Spinal cord (tissue), 10 donors: ENCODE measurements around the gene SLC39A10. TPM values are rescaled to one million over a fixed set of nuclear protein-coding genes. Genes with fewer than 3 reads are reported as not detected.
"Not testable (repeated sequence)": the region's sequence is repeated elsewhere in the genome, so short reads cannot be mapped to it uniquely, and the experiment has no call there.

Source experiments
- DNase-seq, 6 donors: peaks; one replicate each; pipeline versions ENCODE4 v3.0.0 to v3.0.0-alpha.2; 2013 to 2015; ENCODE audit warnings: low spot score in 6 of 6, low read depth in 4 of 6
- H3K27ac ChIP-seq: one replicate; pipeline ENCODE4 v1.5.1; 2013; ENCODE audit warnings: low read depth, low read length, control low read depth
- H3K27me3 ChIP-seq: one replicate; pipeline ENCODE4 v1.6.1; 2013; ENCODE audit warnings: low read length; ENCODE audit not compliant: control insufficient read depth, insufficient read depth
- H3K36me3 ChIP-seq: one replicate; pipeline ENCODE4 v1.6.1; 2013; ENCODE audit warnings: low read length; ENCODE audit not compliant: control insufficient read depth, insufficient read depth
- H3K4me1 ChIP-seq: one replicate; pipeline ENCODE4 v1.6.1; 2013; ENCODE audit warnings: low read length; ENCODE audit not compliant: control insufficient read depth, insufficient read depth
- H3K4me3 ChIP-seq: one replicate; pipeline ENCODE4 v1.5.1; 2013; ENCODE audit warnings: low read depth, low read length, control low read depth
- H3K9me3 ChIP-seq: one replicate; pipeline ENCODE4 v1.6.1; 2013; ENCODE audit warnings: low read length; ENCODE audit not compliant: control insufficient read depth, insufficient read depth
- WGBS: methylation state at CpG from one replicate; pipeline ENCODE4 v1.1.5; 2013; ENCODE audit warnings: missing lambda C conversion rate; ENCODE audit not compliant: insufficient coverage; 5-methylcytosine and 5-hydroxymethylcytosine counted together
- polyA plus RNA-seq, 2 donors: library from polyadenylated mRNA; unstranded; fragments of 120-200 nt; gene quantifications; one replicate each; pipeline ENCODE4 v1.2.1, GENCODE V29; 2013; ENCODE audit not compliant: insufficient read length in 2 of 2
- total RNA-seq, 2 donors: library from RNA; depleted of rRNA in 1 of 2; stranded (reverse); fragments of 120-200 nt in 1 of 2; fragments of >200 nt in 1 of 2; gene quantifications; one replicate each; pipeline versions ENCODE4 v1.2.3 to v1.2.4, GENCODE V29; 2013 to 2014
- donor health status: healthy.

Gene SLC39A10
- total and polyA plus RNA-seq, 4 donors: 67.2 to 113 (median 90.3) TPM

DNA sequence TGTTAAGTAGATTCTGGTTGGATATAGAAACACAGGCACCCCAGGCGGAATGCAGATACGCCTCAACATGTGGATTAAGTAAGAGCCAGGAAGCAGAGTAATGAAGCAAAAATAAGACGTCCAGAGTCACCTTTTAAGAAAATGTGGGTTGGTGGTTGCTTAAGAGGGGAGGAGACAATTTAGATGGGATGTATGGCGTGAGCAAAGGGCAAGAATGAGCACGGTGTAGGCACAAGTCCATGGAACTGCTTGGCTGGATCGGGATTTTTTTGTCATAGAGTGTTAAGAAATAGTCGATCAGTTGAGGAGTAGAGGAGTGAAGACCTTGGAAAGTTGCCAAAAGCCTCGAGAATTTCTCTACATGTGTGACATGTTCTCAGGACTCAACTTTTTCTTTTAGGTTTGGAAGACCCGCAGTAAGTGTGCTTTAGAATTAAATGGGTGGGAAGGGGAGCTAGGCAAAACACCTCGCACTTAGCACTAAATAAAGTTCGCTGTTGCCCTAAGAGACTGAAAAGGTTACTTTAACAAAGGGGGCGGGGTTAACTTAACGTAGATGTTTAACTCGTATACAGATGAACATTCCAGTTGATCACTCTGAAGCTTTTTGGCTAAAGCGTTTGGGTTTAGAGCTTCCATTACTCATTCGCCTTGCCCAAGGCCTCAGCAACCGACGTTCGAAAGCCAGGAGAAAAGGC lies 716 bp upstream of the SLC39A10 start:
- peak in 1 of 6 donors; percentile 35 for DNase-seq
- H3K36me3 ChIP-seq: no peaks in the 10 kb centered on the region
- WGBS: 31% methylated on average over 16 of the region's 19 CpGs
- no peaks in the 10 kb centered on the region for H3K4me1 ChIP-seq
- H3K9me3 ChIP-seq: no peaks in the 10 kb centered on the region
- H3K4me3 ChIP-seq: peak overlapping the region; percentile 87
- H3K27me3 ChIP-seq: no peaks in the 10 kb centered on the region
- peak overlapping the region; percentile 96 for H3K27ac ChIP-seq

DNA sequence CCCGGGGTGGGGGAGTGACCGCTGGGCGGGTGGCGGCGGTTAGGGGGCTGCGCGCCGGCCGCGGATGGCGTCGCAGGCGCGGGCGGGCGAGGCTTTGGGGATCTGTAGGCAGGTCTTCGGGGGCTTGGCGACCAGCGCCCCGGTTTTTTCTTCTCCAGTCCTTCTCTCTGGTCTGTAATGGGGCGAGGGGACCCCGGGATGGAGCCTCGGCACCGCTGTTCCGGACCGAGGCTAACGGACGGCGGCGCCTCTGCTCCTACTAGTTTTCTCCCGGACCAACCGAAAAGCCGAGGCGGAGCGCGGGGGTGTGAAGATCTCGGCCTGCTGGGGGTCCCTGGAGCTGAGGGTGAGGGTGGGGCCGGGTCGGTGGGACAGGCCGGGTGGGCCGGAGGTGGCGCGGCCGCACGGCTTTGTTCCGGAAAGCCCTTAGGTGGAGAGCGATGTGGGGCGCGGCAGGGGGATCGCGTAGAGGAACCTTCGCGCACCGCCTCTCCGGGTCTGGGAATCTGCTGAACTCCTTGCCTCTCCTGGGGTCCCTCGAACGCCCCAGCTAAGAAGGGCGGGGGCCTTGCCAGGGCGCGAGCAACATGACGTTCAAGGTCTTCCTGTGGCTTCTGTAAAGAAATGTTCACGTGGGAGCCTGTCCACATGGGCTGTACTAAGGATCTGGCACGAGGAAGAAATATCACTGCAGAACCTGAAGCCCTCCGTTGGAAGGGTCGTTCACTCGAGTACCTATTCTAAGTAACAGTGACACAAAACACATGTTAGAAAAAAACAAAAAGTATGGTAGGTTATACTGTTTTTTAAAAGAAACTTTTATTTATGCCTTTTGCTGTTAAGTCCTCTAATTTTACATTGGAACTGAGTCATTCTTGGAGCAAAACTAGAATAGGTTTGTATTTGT lies 861 bp downstream of the SLC39A10 start:
- Histone ChIP-seq H3K9me3 (no peaks in the 10 kb centered on the region), H3K4me1 (no peaks in the 10 kb centered on the region), H3K27ac (peak overlapping the region; percentile 96), H3K4me3 (peak overlapping the region; percentile 87), H3K27me3 (no peaks in the 10 kb centered on the region), H3K36me3 (no peaks in the 10 kb centered on the region)
- DNase-seq: peak in 3 of 6 donors; percentile 48 to 91 (median 86)
- 0% methylated on average over 62 of the region's 66 CpGs for WGBS

GRCh38 chr2:195658541-195658890 lies 1.5 kb downstream of the SLC39A10 start:
- H3K4me3 ChIP-seq: peak overlapping the region; percentile 87
- WGBS: no CpG with 5 or more reads among the region's 1 CpG
- no peaks in the 10 kb centered on the region for H3K27me3 ChIP-seq
- H3K4me1 ChIP-seq: no peaks in the 10 kb centered on the region
- DNase-seq: peak in 2 of 6 donors; percentile 49 to 70
- H3K9me3 ChIP-seq: no peaks in the 10 kb centered on the region
- no peak overlapping the region for H3K27ac ChIP-seq
- no peaks in the 10 kb centered on the region for H3K36me3 ChIP-seq

DNA sequence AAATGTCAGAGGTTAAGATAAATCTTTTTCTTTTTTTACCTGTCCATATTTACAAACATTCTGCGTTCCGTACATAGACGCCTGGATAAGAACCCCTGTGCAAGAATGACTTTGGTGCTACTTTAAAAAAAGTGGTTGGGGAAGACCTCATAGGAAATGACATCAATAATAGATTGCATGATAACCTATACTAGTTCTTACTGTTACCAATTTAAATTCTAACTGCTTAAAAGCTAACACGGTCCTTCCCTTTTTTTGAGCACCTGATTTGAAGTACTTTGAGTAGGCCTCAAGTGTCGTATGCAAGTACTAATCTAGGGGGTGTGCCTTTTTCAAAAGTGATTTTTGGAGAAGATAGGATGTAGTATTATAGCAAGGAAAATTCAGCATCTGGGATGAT lies 2.1 kb downstream of the SLC39A10 start:
- no peak for DNase-seq
- H3K27ac ChIP-seq: no peak overlapping the region
- no CpG with 5 or more reads among the region's 5 CpGs for WGBS
- H3K9me3 ChIP-seq: no peaks in the 10 kb centered on the region
- H3K27me3 ChIP-seq: no peaks in the 10 kb centered on the region
- H3K4me3 ChIP-seq: peak overlapping the region; percentile 87
- no peaks in the 10 kb centered on the region for H3K4me1 ChIP-seq
- H3K36me3 ChIP-seq: no peaks in the 10 kb centered on the region

- H3K27ac ChIP-seq: peak overlapping the region; percentile 25
These were observed 3.2 kb downstream of the SLC39A10 start for GRCh38 chr2:195659982-195660890.

DNA sequence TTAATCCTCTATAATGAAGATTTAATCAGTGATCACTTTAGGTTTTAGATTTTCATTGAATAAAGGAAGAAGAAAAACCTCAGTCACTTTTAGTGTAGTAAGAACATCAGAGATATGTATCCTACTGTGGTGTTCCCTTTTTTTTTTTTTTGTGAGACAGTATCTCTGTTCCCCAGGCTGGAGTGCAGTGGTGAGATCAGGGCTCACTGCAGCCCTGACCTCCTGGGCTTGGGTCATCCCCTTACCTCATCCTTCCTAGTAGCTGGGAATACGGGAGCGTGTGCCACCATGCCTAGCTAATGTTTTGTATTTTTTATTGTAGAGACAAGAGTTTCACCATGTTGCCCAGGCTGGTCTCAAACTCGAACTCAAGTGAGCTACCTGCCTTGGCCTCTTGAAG lies 5.1 kb downstream of the SLC39A10 start:
- H3K27ac ChIP-seq: no peak overlapping the region
- WGBS: no CpG with 5 or more reads among the region's 3 CpGs
- no peaks in the 10 kb centered on the region for H3K4me1 ChIP-seq
- DNase-seq: no peak
- H3K4me3 ChIP-seq: no peak overlapping the region
- no peaks in the 10 kb centered on the region for H3K36me3 ChIP-seq
- H3K27me3 ChIP-seq: no peaks in the 10 kb centered on the region
- H3K9me3 ChIP-seq: no peaks in the 10 kb centered on the region

More at GRCh38 chr2:195659982-195660890, 3.2 kb downstream of the SLC39A10 start:
- Histone ChIP-seq H3K4me3 (peak overlapping the region; percentile 87), H3K27me3 (no peaks in the 10 kb centered on the region), H3K4me1 (no peaks in the 10 kb centered on the region), H3K9me3 (no peaks in the 10 kb centered on the region), H3K36me3 (no peaks in the 10 kb centered on the region)
- WGBS: no CpG with 5 or more reads among the region's 6 CpGs
- peak in 4 of 6 donors; percentile 61 to 92 (median 76) for DNase-seq

- Histone ChIP-seq H3K4me1 (no peaks in the 10 kb centered on the region), H3K27ac (no peak overlapping the region)
- no CpG with 5 or more reads among the region's 3 CpGs for WGBS
These were observed 6.0 kb downstream of the SLC39A10 start for GRCh38 chr2:195663007-195663406.

GRCh38 chr2:195664528-195664927 lies 7.5 kb downstream of the SLC39A10 start:
- H3K4me1 ChIP-seq: no peaks in the 10 kb centered on the region
- peak in 1 of 6 donors; percentile 59 for DNase-seq
- H3K36me3 ChIP-seq: no peaks in the 10 kb centered on the region
- WGBS: no CpG with 5 or more reads among the region's 1 CpG
- no peaks in the 10 kb centered on the region for H3K27me3 ChIP-seq
- no peaks in the 10 kb centered on the region for H3K9me3 ChIP-seq
- no peak overlapping the region for H3K4me3 ChIP-seq
- no peak overlapping the region for H3K27ac ChIP-seq

More at GRCh38 chr2:195663007-195663406, 6.0 kb downstream of the SLC39A10 start:
- no peak for DNase-seq
- no peak overlapping the region for H3K4me3 ChIP-seq
- H3K27me3 ChIP-seq: no peaks in the 10 kb centered on the region
- H3K9me3 ChIP-seq: no peaks in the 10 kb centered on the region
- no peaks in the 10 kb centered on the region for H3K36me3 ChIP-seq

- DNase-seq, H3K9me3 ChIP-seq, H3K36me3 ChIP-seq, H3K4me3 ChIP-seq, H3K27ac ChIP-seq, H3K27me3 ChIP-seq, H3K4me1 ChIP-seq: not testable (repeated sequence)
- WGBS: 100% methylated on average over 4 of the region's 4 CpGs
These were observed 8.1 kb downstream of the SLC39A10 start for GRCh38 chr2:195665153-195665552.
